DND-41 (cell line): ENCODE measurements around the gene DIS3L2.

Experiments
- ATAC-seq: fragments of 200-7000 bp; cut with Tn5 transposase; 3 replicates; pipeline ENCODE4 v1.9.1; 2021; ENCODE audit warnings: low read depth; ENCODE audit not compliant: insufficient read depth
- DNase-seq: peaks from one replicate; pipeline ENCODE4 v3.0.0-alpha.2; 2020
- H2AFZ ChIP-seq: 2 replicates; pipeline ENCODE4 v1.6.0; 2012; ENCODE audit warnings: low read depth, low read length
- H3K27ac ChIP-seq: 2 replicates; pipeline ENCODE4 v1.5.1; 2012; ENCODE audit warnings: low read length, inconsistent platforms
- H3K27me3 ChIP-seq: fragments of 200-600 bp; sonication (generic); 2 replicates; pipeline ENCODE4 v1.6.0; 2012; ENCODE audit warnings: low read length, mild to moderate bottlenecking, inconsistent platforms; ENCODE audit not compliant: insufficient read depth, poor library complexity
- H3K36me3 ChIP-seq: 2 replicates; pipeline ENCODE4 v1.5.1; 2012; ENCODE audit warnings: low read length, inconsistent platforms; ENCODE audit not compliant: insufficient read depth
- H3K4me1 ChIP-seq: 2 replicates; pipeline ENCODE4 v1.5.1; 2012; ENCODE audit warnings: mild to moderate bottlenecking, low read length; ENCODE audit not compliant: insufficient read depth
- H3K4me2 ChIP-seq: 2 replicates; pipeline ENCODE4 v1.6.0; 2012; ENCODE audit warnings: mild to moderate bottlenecking, moderate library complexity, low read length, inconsistent platforms; ENCODE audit not compliant: insufficient read depth
- H3K4me3 ChIP-seq, 2 experiments: fragments of 200-600 bp in 1 of 2; shearing (Covaris generic) in 1 of 2; 2 replicates each; pipeline ENCODE4 v1.5.1; 2012 to 2016; ENCODE audit warnings: inconsistent platforms in 2 of 2, low read length in 2 of 2, mild to moderate bottlenecking in 2 of 2, low read depth in 1 of 2, moderate library complexity in 1 of 2
- H3K79me2 ChIP-seq: 2 replicates; pipeline ENCODE4 v1.6.0; 2012; ENCODE audit warnings: low read length, inconsistent platforms; ENCODE audit not compliant: insufficient read depth
- H3K9ac ChIP-seq: 2 replicates; pipeline ENCODE4 v1.6.0; 2012; ENCODE audit warnings: low read depth, mild to moderate bottlenecking, inconsistent platforms, low read length, moderate library complexity
- H3K9me3 ChIP-seq: 2 replicates; pipeline ENCODE4 v1.5.1; 2012; ENCODE audit warnings: low read length, moderate library complexity, mild to moderate bottlenecking, inconsistent platforms; ENCODE audit not compliant: insufficient read depth, severe bottlenecking
- H4K20me1 ChIP-seq: 2 replicates; pipeline ENCODE4 v1.6.0; 2012; ENCODE audit warnings: low read length; ENCODE audit not compliant: insufficient read depth
- CTCF ChIP-seq: IDR thresholded peaks from 2 replicates; pipeline ENCODE4 v1.5.1; 2012; ENCODE audit warnings: borderline replicate concordance, low read length, moderate library complexity, mild to moderate bottlenecking; ENCODE audit not compliant: poor library complexity, severe bottlenecking; ENCODE audit errors: extremely low read depth
- EZH2 ChIP-seq: IDR thresholded peaks from 3 replicates; pipeline ENCODE4 v1.6.1; 2012; ENCODE audit warnings: borderline replicate concordance, low read depth, mild to moderate bottlenecking, moderate library complexity, low read length, inconsistent platforms; ENCODE audit not compliant: severe bottlenecking

Gene DIS3L2

GRCh38 chr2:232275670-232276069 lies 314.2 kb downstream of the DIS3L2 start:
- DNase-seq (peak; percentile 12), ATAC-seq (peak; percentile 70)
- H3K9me3 ChIP-seq = no peaks in the 10 kb centered on the region
- peaks cover 23% of the 10 kb centered on the region for H3K36me3 ChIP-seq
- TF ChIP-seq CTCF (no peak), EZH2 (no peak)
- H3K4me2 ChIP-seq = no peak overlapping the region
- H3K27me3 ChIP-seq = no peaks in the 10 kb centered on the region
- peak overlapping the region; percentile 68 for H3K27ac ChIP-seq
- H3K79me2 ChIP-seq = no peaks in the 10 kb centered on the region
- no peaks in the 10 kb centered on the region for H4K20me1 ChIP-seq
- H2AFZ ChIP-seq = no peak overlapping the region
- H3K9ac ChIP-seq = no peak overlapping the region
- no peak overlapping the region for H3K4me3 ChIP-seq
- H3K4me1 ChIP-seq = peaks cover 16% of the 10 kb centered on the region

GRCh38 chr2:232276084-232276732 lies 314.7 kb downstream of the DIS3L2 start:
- peak; percentile 66; the same call in 2 of the 3 replicates for ATAC-seq
- H4K20me1 ChIP-seq = no peaks in the 10 kb centered on the region
- no peaks in the 10 kb centered on the region for H3K9me3 ChIP-seq
- H3K4me1 ChIP-seq = peaks cover 16% of the 10 kb centered on the region
- H3K36me3 ChIP-seq = peaks cover 23% of the 10 kb centered on the region
- H3K79me2 ChIP-seq = no peaks in the 10 kb centered on the region
- H3K27me3 ChIP-seq = no peaks in the 10 kb centered on the region
- TF ChIP-seq EZH2 (no peak), CTCF (no peak)
- H3K9ac ChIP-seq = no peak overlapping the region
- H3K27ac ChIP-seq = peak overlapping the region; percentile 68
- peak; percentile 18 for DNase-seq
- no peak overlapping the region for H2AFZ ChIP-seq
- no peak overlapping the region for H3K4me3 ChIP-seq
- H3K4me2 ChIP-seq = no peak overlapping the region

GRCh38 chr2:232276733-232277313 lies 315.3 kb downstream of the DIS3L2 start:
- H3K27me3 ChIP-seq = no peaks in the 10 kb centered on the region
- no peak overlapping the region for H3K4me2 ChIP-seq
- H3K27ac ChIP-seq = peak overlapping the region; percentile 68
- H2AFZ ChIP-seq = no peak overlapping the region
- H3K9me3 ChIP-seq = no peaks in the 10 kb centered on the region
- DNase-seq = no peak
- H3K79me2 ChIP-seq = no peaks in the 10 kb centered on the region
- H4K20me1 ChIP-seq = no peaks in the 10 kb centered on the region
- H3K9ac ChIP-seq = no peak overlapping the region
- H3K4me1 ChIP-seq = peaks cover 16% of the 10 kb centered on the region
- TF ChIP-seq EZH2 = no peak
- peaks cover 25% of the 10 kb centered on the region for H3K36me3 ChIP-seq
- H3K4me3 ChIP-seq = no peak overlapping the region
- ATAC-seq = no peak

GRCh38 chr2:232278534-232278933 lies 317.0 kb downstream of the DIS3L2 start:
- ATAC-seq = no peak
- Histone ChIP-seq H3K79me2 (no peaks in the 10 kb centered on the region), H3K4me1 (peaks cover 16% of the 10 kb centered on the region), H2AFZ (no peak overlapping the region), H3K27ac (no peak overlapping the region), H3K27me3 (no peaks in the 10 kb centered on the region), H3K9ac (no peak overlapping the region), H3K4me2 (no peak overlapping the region), H3K9me3 (no peaks in the 10 kb centered on the region), H3K36me3 (peaks cover 19% of the 10 kb centered on the region), H3K4me3 (no peak overlapping the region), H4K20me1 (no peaks in the 10 kb centered on the region)
- TF ChIP-seq CTCF (no peak), EZH2 (no peak)
- no peak for DNase-seq
